AML-193 (cell line): ENCODE data around the gene GRAP.
"Not testable (repeated sequence)": the region's sequence is repeated elsewhere in the genome, so short reads cannot be mapped to it uniquely, and the experiment has no call there.

Experiments used
- DNase-seq, 2 experiments: peaks; one replicate each; lab custom pipeline; 2025; lab: John Stamatoyannopoulos, UW

GRAP gene

GRCh38 chr17:19042369-19042768, 4.4 kb downstream of the GRAP start:
- not testable (repeated sequence) for DNase-seq

- not testable (repeated sequence) for DNase-seq
Measured at GRCh38 chr17:19041871-19042270, 4.9 kb downstream of the GRAP start.

DNA sequence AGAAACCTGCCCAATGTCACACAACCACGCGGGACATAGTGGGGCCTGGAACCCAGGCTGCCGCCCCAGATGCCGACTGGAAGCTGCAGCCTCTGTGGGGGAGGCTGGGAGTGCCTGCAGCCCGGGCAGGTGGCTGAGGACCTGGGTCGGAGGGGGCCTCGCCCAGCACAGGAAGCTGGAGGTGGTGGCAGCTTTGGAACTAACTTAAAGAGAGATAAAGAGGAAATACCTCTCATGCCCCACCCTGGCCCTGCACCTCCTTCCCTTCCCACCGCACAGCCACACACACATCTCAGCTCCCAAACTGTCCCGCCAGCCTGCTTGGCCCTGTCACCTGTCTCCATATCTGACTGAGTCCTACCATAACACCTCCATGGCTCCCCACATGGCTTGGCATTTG, 6.4 kb downstream of the GRAP start:
- DNase-seq, result not testable (repeated sequence)

- DNase-seq, result not testable (repeated sequence)
Measured at GRCh38 chr17:19038730-19039129, 8.0 kb downstream of the GRAP start.

DNA sequence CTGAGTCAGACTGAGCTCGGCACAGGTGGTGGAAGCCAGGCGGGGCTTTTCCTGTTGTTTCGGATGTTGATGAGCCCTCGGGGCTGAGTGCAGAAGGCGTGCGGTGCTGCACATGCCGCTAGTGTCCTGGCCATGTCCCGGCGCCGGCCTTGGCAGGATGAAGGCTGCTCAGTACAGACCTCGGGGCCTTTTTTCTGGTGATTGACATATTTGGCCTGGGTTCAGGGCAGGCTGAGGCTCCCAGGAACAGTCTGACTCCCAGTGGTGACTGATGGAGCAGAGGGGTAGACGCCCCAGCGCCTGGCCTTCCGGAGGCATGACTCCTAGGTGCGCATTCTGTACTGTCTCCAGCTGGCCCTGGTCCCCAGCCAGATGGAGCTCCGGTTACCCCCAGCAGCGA, 8.8 kb downstream of the GRAP start:
- DNase-seq, result not testable (repeated sequence)

DNA sequence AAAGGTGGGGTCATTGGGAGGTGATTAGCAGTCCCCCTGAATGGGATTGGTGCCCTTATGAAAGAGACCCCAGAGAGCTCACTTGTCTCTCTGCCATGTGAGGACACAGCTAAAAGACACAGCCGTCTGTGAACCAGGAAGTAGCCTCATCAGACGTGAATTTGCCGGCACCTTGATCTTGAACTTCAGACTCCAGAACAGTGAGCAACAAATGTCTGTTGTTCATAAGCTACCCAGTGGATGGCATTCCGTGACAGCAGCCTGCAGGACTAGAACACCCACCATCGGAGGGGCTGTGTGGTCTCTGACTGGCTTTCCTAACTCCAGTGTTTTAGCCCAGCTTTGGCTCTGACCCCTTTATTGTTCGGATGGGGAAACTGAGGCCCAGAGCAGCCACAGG, 9.2 kb downstream of the GRAP start:
- not testable (repeated sequence) for DNase-seq

GRCh38 chr17:19036186-19036585, 10.6 kb downstream of the GRAP start:
- not testable (repeated sequence) for DNase-seq

DNA sequence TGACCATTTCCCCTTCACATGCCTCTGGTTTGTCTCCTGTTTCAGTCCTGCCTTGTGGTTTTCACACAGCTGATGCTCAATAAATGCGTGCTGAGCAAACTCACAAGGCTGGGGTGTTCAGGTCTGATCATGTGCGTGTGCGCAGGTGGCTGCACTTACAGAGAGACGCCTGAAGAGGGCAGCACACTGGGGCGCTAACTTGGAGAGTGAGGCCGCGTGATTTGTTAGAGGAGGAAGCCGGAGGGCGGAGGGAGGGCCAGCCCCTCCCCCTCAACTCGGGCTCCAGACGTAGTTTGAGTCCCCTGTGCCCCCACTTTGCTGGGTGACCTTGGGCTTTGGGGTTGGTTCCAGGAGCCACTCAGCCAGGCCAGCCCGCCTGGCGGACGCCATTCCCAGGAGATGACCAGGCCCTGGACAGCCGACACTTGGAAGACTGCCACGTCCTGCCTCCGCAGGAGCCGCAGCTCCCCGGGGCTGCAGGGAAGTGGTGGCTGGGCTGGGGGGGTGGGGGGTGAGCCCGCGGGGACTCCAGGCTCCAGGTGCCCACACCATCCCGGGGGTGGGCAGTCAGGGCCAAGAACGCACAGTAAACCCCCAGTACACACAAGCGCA, 14.3 kb downstream of the GRAP start:
- not testable (repeated sequence) for DNase-seq

DNA sequence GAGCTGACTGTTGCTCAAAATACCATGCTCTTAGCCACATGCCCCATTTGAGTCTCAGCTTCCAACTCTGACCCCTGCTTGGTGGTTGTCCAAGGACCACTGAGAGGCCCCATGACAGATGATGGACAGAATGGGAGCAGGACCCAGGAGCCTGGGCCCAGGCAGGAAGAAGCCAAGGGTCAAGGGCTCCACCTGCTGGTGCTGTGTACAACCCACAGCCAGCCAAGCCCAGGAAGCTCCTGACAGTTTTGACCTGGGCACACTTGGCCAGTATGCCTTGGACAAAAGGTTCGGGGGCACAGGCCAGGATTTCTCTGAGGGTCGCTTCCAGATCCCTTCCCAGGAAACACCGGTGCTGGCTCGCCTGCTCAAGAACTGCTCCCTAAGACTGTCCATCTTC, 15.0 kb downstream of the GRAP start:
- DNase-seq, result not testable (repeated sequence)

- DNase-seq, result not testable (repeated sequence)
Measured at GRCh38 chr17:19030771-19031449, 15.8 kb downstream of the GRAP start.

DNA sequence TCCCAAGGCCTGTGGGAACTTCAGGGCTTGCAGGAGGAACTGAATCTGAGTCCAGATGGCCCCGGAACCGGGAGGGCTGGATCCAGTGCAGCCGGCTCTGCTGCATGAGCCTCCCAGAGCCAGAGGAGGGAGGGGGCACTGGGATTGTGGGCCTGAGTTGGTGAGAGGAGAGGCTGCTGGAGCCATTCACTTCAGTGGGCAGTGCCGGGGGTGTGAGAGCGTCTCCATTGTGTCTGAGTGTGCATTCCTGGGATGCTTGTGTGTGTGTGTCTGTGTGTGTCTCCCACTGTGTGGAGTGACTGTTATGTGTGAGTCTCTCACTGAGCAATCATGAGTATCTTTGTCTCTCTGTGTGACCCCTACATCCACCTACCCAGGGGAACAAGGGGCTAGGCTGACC, 17.0 kb downstream of the GRAP start:
- DNase-seq, result not testable (repeated sequence)

- not testable (repeated sequence) for DNase-seq
Measured at GRCh38 chr17:19028671-19029070, 18.1 kb downstream of the GRAP start.

DNA sequence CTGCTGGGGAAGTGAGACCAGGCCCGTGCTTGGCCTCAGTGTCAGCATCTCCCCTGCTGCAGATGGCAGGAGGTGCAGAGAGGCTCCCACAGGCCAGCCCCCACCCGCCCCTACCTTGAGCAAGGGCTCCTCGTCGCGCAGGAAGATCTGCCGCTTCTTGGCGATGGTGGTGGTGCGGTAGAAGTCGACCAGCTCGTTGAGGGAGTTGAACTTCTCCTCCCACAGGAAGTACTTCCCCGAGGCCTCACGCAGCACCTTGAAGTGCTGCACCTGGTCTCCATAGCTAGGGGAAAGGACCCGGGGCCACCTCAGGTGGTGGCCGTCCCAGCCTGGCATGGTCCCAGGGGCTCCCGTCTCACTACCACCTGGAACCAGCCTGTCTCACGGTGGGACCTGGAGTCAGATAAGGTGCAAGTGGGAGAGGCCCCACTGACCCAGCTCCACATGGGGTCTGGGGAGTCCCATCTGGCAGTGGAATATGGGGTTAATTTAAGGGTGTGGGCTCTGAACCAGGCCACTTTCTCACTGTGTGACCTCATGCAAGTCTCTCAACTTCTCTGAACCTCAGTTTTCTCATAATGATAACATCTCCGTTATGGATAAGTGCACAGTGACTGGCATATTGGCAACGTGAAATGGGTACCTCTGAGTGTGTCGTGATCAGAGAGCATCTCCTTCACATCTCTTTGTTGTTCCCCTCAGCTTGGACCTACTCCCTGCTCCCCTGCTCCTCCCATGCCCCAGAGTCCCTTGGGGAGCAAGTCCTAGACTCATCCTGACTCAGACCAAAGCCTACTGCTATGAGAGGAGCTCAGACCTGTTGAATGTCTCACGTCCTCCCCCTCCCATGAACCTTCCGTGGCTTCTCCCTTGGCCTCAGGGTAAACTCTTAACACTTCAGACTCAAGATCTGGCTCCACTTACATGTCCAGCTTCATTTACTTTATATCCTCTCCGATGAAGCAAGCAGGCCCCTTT, 22.4 kb downstream of the GRAP start:
- no peak for DNase-seq

DNA sequence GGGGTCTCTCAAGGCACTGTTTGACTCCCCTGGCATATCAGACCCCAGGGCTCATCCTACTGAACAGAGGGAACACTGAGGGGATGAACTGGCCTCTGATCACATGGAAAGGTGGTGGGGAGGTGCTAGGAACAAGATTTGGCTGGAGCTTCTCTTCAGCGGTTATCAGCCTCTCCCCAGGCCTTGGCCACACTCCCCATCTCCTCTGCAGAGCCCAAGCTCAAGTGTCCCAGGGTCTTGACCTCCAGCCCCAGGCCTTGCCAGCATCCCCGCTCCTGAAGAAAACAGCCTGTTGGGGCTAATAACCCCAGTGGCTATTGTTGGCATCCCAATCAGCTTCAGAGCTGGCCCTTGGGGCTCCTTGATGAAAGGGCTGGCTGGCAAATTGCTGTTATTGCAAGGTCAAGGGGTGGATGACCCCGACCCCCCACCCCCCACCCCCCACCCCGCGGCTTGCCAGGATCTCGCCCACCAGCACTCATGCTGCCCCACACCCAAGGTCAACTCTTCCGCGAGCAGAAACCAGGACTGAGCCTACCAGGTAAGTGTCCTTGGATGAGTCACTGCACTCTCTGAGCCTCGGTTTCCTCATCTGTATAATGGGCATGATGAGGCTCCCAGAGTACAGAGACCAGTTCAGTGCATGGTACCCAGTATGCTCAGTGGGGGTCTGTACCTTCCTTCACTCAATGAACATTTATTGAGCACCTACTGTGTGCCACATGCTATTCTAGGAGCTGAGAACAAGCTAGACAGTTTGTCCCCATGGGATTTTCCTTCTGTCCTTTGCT, 23.4 kb downstream of the GRAP start:
- DNase-seq, result no peak

DNA sequence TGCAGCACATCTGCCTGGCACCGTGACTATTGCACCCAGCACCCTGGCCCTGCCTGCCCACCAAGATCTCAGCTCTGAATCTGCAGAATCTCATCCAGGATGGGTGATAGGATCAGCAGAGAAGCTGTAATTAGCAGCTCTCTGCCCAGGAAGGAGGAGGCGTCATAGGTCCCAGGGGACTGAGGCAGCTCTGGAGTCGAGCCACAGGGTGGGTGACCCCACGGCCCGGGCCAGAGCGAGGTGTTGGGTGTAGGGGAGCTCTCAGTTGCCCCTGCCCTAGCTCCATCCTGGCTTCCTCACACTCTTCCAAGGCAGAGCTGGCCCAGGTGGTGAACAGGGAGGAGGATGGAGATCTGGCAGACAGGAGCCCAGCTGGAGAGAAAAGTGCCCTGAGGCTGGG, 24.0 kb downstream of the GRAP start:
- no peak for DNase-seq

GRCh38 chr17:19022128-19022527, 24.6 kb downstream of the GRAP start:
- DNase-seq, result no peak

GRCh38 chr17:19021622-19022083, 25.1 kb downstream of the GRAP start:
- DNase-seq, result no peak

DNA sequence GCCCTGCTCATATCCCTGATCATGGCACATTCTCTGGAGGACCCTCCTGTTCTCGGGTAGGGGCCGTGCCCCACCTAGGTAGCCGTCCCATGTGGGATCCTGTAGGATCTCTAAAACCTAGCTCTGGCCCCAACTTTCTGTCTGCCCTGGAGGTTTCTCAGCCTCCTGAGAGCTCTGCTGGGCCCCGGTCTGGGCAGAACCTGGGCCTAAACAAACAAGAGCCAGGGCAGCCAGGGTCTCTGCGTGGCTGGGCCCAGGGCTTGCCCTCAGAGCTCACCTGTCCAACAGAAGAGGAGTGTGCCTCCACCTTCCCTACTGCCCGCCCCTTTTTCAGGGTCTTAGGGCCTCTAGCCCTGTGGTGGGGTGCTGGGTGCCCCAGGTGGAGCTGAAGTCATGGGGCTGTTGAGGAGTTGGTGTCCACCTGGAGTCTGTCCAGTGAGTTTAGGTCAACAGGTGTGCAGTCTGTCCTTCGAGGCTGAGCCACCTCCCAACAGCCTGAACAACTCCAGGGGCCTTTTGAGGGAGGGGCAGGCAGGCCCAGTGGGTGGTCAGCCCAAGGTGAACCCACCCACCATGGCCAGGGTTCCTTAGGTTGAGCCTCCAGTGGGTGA, 25.6 kb downstream of the GRAP start:
- not testable (repeated sequence) for DNase-seq

DNA sequence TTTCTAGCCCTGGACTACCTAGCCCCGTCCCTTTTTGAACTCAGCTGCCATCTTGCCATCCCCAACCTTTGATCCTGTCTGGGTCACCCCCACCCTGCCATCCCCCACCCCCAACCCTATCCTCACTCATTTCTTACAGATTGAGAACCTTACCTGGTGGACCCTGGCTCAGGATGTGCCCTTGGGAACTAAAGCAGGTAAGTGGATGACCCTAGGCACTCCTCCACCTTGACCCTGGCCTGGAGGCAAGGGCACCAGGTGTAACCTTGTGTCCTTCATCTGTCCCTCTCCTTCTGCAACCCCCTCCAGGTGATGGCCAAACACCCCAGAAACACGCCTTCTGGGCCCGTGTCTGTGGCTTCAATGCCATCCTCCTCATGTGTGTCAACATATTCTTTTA, 26.7 kb downstream of the GRAP start:
- DNase-seq, result no peak

DNA sequence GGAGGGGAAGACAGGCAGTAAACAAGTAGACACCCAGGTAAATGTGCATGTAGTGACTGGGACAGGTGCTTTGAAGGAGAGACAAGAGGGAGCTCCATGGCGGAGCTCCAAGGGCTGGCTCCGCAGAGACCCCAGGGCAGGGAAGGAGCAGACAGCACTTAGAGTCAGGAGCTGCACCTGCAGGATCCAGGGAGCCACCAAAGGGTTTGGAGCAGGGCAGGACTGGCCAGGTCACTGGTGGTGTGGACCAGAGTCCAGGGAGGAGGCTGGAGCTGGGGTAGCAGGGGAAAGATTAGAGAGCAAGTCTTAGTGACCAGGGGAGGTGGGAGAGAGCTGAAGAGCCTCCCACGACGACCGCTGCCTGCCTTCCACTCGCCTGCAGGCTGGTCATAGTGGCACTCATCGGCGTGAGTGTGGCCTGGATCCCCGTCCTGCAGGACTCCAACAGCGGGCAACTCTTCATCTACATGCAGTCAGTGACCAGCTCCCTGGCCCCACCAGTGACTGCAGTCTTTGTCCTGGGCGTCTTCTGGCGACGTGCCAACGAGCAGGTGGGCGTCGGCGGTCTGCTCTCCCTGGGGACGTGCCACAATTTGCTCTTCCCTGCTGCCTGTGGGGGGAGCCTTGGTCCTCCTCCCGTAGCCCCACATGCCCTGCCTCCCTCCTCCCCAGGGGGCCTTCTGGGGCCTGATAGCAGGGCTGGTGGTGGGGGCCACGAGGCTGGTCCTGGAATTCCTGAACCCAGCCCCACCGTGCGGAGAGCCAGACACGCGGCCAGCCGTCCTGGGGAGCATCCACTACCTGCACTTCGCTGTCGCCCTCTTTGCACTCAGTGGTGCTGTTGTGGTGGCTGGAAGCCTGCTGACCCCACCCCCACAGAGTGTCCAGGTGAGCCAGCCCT, 27.5 kb downstream of the GRAP start:
- no peak for DNase-seq
